GM19043 (cell line): Measurements from ENCODE around the gene ABI3BP.
"Not testable (repeated sequence)": the region's sequence is repeated elsewhere in the genome, so short reads cannot be mapped to it uniquely, and the experiment has no call there.

Experiments used
- ATAC-seq: cut with Tn5 transposase; IDR thresholded peaks from one replicate; pipeline ENCODE4 v1.9.1; 2021; ENCODE audit warnings: low read depth; ENCODE audit not compliant: unreplicated experiment

Gene ABI3BP

DNA sequence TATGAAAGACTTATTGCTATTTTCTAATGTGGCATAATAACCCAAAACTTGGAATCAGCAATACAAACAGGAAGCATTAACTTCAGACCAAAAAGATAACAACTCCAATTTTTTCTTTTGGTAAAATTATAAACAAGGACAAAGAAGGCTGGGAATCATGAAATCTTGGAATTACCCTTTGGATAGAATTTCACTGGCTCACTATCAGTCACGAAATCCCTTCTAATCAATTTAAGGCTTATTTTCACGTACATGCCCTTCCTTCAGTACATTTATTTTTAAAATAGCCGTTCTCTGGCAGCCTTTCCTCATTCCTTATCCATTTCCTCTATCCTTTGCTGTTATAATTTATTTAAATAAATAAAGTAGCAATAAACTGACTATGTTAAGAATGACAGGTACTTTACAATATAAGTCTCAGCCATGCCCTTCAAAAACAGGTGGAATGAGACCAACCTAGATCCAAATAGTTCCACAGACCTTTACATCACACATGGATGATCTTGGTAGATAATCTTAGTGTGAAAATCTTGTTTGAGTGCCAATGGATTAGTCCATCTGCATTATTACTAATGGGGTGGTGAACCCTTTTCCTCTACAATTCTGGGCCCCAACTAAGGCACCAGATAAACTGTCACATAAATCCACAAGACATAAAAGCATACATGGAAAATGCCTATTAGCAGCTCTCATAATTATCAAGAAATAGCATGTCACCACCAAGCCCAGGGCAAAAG is 38.9 kb downstream of the ABI3BP start:
- no peak for ATAC-seq

DNA sequence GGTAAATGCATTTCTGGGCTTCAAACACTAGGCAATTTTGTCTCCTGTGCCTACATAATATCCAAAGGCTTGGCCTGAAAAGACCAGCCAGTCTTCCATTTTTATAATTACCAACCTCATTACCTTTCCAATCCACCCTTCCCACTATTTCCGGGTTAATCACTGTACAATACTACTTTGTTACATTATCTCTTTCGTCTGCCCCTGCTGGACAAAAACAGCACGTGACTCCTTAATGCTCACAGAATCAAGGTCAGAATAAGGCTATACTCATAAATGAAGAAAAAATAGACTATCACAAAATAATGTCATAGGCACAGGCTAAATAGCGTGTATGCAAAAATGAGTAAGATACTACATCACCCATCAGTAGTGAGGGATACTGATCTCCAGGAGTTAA is 40.1 kb downstream of the ABI3BP start:
- no peak for ATAC-seq

DNA sequence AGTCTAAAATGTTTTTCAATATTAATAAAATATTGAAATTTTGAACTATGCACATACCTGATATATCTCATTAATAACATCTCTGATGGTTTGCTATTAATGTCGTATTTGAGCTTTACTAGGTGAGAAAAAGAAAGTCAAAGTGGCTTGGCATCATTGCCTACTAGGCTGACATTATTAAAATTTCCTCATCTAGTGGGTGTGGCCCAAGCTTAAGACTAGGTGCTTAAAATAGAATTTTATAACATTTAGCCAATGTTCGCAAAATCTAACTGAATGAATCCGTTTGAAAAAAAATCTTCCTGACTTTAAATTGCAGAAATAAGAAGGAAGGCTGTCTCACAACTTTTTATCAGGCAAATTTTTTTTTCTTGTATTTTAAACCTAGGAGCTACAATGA is 46.1 kb downstream of the ABI3BP start:
- ATAC-seq: no peak

DNA sequence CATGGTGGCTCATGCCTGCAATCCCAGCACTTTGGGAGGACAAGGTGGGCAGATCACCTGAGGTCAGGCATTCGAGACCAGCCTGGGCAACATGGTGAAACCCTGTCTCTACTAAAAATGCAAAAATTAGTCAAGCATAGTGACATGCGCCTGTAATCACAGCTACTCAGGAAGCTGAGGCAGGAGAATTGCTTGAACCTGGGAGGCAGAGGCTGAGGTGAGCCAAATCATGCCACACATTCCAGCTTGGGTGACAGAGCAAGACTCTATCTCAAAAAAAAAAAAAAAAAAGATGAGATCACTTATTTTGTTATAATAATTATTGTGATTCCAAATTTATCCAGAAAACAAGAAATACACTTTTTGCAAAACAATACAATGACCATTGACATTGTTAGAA is 47.1 kb downstream of the ABI3BP start:
- ATAC-seq: not testable (repeated sequence)

DNA sequence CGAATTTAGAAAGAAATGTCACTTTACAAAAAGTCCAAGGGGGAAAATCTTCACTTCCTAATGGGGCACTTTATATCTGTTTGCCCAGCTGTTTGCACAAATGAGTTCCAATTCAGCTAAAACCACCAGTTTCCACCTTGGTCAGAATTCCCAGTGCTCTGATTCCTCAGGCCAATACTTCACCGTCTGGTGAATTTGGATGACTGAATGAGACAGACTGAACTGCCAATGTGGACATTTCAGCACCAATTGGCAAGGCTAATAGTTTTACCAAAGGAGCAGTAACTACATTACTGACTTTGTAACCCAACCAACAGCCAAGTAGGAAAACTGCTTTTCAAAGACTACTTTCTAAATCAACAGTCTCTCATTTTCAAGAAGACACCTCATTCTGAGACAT is 51.8 kb downstream of the ABI3BP start:
- no peak for ATAC-seq

DNA sequence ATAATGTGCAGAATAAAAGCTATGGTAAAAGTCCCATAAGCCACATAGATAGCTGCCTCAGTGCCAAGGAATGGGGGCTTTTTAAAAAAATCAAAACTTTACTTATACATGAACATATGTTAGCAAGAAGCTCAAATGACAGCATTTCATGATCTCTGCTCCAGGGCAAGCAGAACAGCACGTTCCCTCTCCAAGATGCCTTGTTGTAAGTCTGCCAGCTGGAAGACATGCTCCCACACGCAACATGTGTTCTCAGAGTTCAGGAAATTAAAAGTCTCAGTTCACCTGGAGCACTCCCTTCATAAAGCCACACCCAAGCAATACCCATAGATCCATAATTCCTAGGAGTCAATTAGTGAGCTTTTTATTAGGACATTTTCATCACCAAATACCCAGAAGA is 52.2 kb downstream of the ABI3BP start:
- ATAC-seq: no peak

DNA sequence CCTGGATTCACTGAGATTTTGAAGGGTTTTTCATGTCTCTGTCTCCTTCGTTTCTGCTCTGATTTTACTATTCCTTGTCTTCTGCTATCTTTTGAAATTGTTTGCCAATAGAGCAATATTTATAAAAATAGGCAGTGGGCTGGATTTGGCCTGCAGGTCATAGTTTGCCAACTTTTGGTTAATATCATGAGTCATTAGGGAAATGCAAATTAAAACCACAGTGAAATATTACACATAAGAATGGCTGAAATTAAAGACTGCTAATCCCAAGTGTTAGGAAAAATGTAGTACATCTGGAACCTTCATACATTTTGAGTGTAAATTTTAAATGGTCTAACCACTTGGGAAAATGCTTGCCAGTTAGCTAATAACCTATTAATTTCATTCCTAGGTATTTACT is 56.3 kb downstream of the ABI3BP start:
- no peak for ATAC-seq

DNA sequence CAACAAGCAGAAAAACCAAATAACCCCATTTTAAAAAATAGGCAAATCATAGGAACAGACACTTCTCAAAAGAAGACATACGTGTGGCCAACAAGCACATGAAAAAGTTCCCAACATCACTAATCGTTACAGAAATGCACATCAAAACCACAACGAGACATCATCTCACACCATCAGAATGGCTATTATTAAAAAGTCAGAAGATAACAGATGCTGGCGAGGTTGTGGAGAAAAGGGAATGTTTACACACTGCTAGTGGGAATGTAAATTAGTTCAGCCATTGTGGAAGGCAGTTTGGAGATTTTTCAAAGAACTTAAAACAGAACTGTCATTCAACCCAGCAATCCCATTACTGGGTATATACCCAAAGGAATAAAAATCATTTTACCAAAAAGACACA is 60.7 kb downstream of the ABI3BP start:
- ATAC-seq: no peak

DNA sequence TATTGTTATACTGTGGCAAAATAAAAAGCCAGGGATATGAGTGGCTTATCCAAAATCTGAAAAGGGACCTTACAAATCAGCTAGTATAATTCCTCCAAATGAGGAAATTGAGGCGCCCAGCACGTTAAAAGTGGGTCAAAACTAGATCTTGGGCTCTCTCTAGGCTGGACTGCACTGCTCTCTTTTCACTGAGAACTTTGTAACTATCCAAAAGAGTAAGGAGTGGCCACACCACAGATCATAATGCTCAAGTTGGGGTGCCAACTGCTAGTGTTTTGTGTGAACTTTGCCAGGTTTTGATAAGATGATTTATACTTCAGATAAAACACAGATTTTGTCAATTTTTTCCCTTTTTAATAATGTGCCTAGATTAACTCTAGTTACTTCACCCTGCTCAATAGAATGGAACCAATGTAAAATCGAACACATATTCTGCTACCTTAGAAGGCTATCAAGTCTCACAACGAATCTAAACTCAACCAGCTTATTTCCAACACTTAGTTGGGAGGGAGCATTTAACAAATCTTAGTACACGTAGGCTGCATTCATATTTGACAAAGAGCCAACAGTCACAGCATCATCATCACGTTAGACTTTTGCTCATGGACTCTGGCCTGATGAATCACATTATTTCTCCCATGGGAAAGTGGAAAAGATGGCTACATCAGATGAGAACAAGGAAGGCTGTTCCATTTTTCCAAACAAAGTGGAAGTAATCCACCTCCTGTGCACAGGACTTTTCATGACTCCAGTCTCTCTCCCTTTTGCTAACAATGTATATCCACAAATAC is 64.4 kb downstream of the ABI3BP start:
- ATAC-seq: no peak

DNA sequence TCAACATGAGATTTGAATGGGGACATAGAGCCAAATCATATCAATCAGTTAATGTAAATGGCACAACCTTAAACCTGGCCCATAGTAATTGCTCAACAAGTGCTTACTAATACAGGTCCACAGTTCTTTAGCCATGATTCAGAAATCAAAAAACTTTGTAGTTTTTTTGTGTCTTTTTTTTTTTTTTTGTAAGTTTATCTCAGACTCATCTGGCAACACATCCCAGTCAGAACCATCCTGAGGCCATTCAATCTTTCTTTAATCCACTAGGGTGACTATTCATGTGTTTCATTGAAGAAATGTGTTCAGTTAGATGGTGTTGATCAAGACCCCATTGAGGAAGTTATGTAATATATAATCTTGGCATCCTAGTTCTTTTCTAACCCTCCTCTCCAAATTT is 65.4 kb downstream of the ABI3BP start:
- no peak for ATAC-seq

DNA sequence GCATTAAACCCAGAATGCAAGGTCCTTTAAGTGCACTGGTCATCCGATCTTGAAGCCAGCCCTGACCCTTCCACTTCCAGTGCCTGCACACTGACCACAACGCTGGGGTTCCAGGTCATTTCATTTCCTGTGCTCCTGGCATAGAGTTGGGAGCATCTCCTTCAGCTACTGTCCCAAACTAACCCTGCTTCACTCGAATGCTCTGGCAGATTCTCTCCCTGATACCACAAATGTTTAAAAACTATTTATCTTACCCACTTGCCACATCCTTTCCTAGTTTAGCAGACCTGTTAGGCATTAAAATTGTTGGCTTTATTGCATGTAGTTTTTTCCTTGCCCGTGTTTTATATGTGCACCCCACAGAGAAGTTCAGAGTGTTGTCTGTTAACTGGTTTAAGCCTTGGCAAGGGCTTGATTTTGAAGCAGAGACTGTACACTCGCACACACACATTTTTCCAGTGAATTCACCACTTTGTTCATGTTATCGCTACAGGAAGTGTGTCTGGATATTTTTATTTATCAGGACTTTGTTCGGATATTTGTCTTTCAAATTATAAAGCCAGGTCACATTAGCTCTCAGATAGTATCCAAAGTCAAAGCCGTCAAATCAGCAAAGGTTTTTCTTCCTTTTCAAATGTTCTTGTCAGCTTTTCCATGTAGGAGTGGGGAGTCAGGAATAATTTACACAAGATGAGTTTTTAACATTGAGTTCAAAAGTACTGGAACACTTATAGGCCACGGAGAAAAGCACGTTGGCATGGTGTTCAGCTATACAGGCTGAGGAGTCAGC is 77.3 kb downstream of the ABI3BP start:
- ATAC-seq: no peak

DNA sequence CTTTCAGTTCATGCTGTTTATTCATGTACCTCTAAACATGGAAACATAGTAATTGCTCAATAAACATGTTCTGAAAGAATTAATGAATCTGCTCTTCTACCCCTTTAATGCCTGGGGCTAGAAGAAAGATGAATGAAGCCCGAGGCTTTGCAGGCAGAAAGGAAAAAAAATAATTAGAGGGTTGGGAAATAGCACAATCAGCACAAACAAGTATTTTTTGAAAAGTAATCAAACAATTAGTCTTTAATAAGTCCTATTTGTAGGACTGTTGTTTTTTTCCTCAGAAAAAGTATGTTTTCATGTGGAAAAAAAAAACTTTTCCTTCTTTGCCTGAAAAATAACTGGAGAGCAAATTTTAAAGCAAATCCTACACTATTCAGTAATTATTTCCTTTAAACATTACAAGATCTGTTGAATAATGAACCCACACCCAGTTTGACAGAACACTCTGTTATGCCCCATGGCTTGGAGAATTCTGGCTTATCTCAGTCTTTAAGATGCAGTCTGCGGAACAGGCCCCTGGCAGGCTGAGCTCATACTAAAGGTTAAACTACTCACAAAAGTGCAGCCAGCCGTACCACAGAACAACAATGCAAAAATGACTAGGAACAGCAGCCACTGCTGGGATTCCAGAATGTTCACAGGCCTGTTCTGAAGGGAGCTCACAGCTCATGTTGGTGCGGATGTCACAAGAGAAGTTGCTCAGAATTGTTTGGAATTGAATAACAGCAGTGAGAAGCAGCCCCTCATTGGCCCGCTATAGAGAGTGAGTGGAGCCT is 79.2 kb downstream of the ABI3BP start:
- ATAC-seq: no peak

DNA sequence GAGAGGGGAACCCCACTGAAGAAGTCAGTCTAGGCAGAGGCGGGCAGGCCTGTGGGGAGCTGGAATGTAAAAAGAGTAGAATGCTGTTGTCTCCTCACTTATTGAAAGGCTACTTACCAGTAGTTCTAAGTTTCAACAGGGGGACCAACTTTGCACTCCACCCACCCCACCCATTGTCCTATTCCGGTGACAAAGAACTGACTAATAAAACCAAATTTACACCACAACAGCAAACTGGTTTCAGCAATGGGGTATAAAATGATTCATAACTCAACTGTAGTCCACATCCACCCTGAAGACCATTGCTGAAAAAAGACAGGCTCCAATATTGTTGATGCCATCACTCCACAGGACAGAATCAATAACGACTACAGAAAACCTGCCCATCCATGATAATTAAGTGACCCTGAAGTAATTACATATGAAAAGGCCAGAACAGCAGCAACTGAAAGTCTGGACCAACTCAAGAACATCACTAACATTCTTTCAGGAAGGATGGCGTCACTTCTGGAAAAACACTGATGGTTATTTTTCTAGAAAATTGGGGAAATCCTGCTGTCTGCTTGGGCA is 80.2 kb downstream of the ABI3BP start:
- ATAC-seq: no peak

DNA sequence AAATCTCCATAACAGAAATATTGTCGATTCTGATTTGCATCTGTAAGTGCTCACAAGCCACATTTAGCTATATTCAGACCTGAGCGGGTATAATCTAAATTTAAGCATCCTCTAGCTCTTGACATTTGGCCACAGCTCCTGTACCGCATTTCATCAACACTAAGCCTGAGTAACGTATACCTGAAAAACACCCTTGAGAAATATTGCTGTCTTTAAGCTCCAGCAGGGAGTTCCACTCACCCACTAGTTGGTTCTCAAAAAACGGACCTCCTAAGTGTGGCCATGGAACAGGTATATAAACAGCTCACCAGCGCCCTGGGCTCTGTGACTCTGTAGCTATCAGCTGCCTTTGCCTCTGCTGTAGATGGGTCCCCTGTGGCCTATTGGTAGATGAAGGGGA is 80.7 kb downstream of the ABI3BP start:
- no peak for ATAC-seq

DNA sequence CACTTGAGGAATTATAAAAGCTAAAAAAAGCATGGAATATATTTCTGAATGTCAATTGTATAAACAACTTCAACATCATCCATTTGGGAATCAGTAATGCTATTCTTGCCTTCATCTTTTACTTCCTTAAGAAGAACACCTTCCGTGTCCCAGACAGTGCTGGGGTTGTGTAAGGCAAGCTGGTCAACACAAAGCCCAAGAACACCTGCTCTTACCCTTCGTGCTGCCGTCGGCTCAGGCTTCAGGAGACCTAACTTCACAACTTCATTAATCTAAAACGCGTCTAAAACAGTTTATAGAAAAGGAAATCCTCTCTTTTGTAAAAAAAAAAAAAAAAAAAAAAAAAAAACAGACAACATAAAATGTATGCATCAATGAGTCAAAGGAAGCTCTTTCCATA is 81.3 kb downstream of the ABI3BP start:
- ATAC-seq: no peak

DNA sequence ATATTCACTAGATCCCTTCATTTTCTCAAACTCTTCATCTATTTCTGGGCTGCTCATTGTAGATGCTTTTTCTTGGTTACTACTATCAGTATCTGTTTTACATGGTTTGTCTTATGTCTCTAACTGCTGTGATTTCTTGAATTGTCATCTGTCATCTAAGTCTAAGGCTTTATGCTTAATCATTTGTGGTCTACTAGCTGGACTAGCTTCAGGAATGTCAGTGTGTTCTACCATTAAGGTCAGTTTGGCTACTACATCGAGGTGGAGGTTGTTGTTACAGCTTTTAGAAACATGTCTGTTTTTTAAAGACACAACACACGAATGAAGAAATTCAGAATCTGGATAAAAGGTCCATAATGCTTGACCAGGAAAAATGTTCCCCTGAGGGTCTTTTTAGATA is 82.2 kb downstream of the ABI3BP start:
- ATAC-seq: no peak

DNA sequence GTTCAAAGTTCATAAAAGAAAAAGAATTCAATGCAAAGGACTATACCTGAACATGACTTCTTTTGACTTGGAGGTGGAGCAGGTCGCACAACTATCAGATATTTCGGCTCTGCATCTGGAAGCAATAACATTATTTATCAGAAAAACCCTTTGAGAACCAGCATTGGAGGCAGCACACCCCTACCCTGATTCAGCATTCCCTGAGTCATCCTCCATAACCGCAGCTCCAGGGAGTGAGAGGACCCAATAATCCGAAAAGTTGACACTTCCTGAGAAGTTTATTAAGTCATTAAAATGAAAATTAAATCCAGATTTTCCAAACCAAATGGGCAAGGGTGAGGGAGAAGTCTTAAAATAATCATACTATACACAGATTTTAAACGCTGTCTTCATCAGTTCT is 90.6 kb downstream of the ABI3BP start:
- no peak for ATAC-seq

DNA sequence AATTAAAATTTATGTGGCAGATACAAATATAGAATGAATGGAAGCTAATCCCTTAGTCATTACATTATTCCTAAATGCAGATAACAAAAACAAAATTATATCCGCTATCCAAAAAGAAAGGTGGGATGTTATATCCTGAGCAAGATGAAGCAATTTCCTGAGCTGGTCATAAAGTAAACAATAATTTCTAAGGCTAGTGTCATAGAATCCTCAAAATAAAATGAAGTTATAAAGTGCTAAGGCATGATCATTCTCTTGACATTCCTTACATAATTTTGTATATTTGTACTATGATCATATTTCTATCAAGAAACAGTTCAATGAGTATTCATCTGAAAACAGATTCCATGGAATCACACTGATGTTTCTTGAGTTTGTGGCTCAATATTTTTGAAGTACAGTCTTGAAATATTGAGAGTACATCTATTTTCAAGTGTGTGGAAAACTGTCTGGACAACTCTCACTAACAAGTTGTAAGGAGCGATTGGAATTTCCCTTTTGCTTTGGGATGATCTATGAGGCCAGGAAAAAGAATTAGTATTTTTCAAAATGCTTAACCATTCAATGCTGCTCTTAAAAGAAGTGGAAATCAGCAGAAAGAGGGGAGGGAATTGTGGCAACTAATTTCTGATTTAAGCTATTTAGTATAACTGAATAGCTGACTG is 92.4 kb downstream of the ABI3BP start:
- ATAC-seq: no peak

DNA sequence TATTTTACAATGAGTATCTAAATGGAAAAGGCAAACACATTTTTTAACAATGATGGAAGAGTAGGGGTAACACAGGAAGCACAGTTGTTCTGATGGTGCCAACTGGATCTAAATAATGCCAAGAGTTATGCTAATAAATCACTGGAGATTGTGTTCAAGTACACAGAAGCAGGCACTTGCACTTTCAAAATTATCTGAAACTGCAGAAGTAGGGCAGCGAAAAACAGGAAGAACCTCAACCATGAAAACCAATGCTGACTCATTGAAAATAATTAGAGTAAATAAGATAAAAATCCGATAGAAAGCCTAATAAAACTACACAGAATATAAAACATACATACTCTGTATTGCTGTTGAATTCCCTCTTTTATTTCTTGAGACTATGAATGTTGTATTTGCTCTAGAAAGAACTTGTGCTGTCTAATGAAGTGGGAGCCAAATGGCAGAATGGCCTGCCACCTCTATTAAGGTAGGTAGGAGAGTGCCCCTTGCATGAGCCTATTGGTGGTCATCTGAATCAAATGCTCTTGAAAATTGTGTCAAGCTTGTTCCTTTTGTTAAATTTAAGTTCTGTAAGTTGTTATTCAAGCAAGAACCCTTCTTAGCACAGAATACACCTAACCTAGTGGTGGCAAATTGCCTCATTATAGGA is 93.7 kb downstream of the ABI3BP start:
- ATAC-seq: peak; percentile 78
